Forelimb muscle (tissue), 1 donor: ENCODE data around the gene CCDC74B. TPM values are rescaled to one million over a fixed set of nuclear protein-coding genes. Genes with fewer than 3 reads are reported as not detected.
"Not testable (repeated sequence)": the region's sequence is repeated elsewhere in the genome, so short reads cannot be mapped to it uniquely, and the experiment has no call there.

Source experiments
- DNase-seq: peaks from one replicate; pipeline ENCODE4 v3.0.0-alpha.2; 2013; ENCODE audit warnings: low read depth
- polyA plus RNA-seq: library from polyadenylated mRNA; unstranded; fragments of 120-200 nt; gene quantifications from one replicate; pipeline ENCODE4 v1.2.1, GENCODE V29; 2013; ENCODE audit not compliant: insufficient read length

Gene CCDC74B
- polyA plus RNA-seq, 1 donor, result 1.1 TPM

GRCh38 chr2:130166611-130167010, 21.7 kb upstream of the CCDC74B start:
- DNase-seq, result not testable (repeated sequence)

- DNase-seq, result no peak
These were observed 20.5 kb upstream of the CCDC74B start for GRCh38 chr2:130165293-130166016.

- DNase-seq, result no peak
These were observed 18.1 kb upstream of the CCDC74B start for GRCh38 chr2:130162968-130163367.

GRCh38 chr2:130162486-130162885, 17.6 kb upstream of the CCDC74B start:
- DNase-seq, result not testable (repeated sequence)

- not testable (repeated sequence) for DNase-seq
These were observed 16.2 kb upstream of the CCDC74B start for GRCh38 chr2:130160838-130161705.

GRCh38 chr2:130160131-130160530, 15.2 kb upstream of the CCDC74B start:
- no peak for DNase-seq

- DNase-seq, result not testable (repeated sequence)
These were observed 14.5 kb upstream of the CCDC74B start for GRCh38 chr2:130159376-130159775.

- no peak for DNase-seq
These were observed 13.7 kb upstream of the CCDC74B start for GRCh38 chr2:130158631-130159030.

- DNase-seq, result not testable (repeated sequence)
These were observed 13.1 kb upstream of the CCDC74B start for GRCh38 chr2:130157825-130158514.

GRCh38 chr2:130157354-130157753, 12.4 kb upstream of the CCDC74B start:
- not testable (repeated sequence) for DNase-seq

GRCh38 chr2:130156624-130157004, 11.7 kb upstream of the CCDC74B start:
- DNase-seq, result no peak

- not testable (repeated sequence) for DNase-seq
These were observed 11.2 kb upstream of the CCDC74B start for GRCh38 chr2:130155956-130156623.

- no peak for DNase-seq
These were observed 10.2 kb upstream of the CCDC74B start for GRCh38 chr2:130154773-130155765.

- not testable (repeated sequence) for DNase-seq
These were observed 9.5 kb upstream of the CCDC74B start for GRCh38 chr2:130154423-130154770.

- DNase-seq, result not testable (repeated sequence)
These were observed 9.0 kb upstream of the CCDC74B start for GRCh38 chr2:130153721-130154422.

- DNase-seq, result no peak
These were observed 8.1 kb upstream of the CCDC74B start for GRCh38 chr2:130152816-130153595.

GRCh38 chr2:130152136-130152815, 7.4 kb upstream of the CCDC74B start:
- DNase-seq, result not testable (repeated sequence)

- not testable (repeated sequence) for DNase-seq
These were observed 6.2 kb upstream of the CCDC74B start for GRCh38 chr2:130151145-130151512.
